SK-N-SH (cell line): Measurements from ENCODE around the gene LPIN1. TPM values are rescaled to one million over a fixed set of nuclear protein-coding genes. Genes with fewer than 3 reads are reported as not detected.

Experiments
- CTCF ChIA-PET: fragments of 300-600, 350-600 bp; formaldehyde crosslinking; extraction: SDS; loops from one replicate; lab custom pipeline; 2021; lab: Yijun Ruan, JAX
- POLR2A ChIA-PET: fragments of 350-600 bp; sonication (Branson Sonifier 250); formaldehyde crosslinking; extraction: SDS; loops from one replicate; lab custom pipeline; 2020; ENCODE audit warnings: antibody characterized with exemption, inconsistent platforms; lab: Yijun Ruan, JAX
- DNase-seq: peaks from one replicate; pipeline ENCODE4 v3.0.0; 2012
- H2AFZ ChIP-seq: fragments of 200-600 bp; sonication (generic); 2 replicates; pipeline ENCODE4 v1.8.1; 2016; ENCODE audit warnings: antibody characterized with exemption, mild to moderate bottlenecking, low read depth
- H3F3A ChIP-seq: fragments of 200-600 bp; sonication (generic); replicated peaks from 2 replicates; pipeline ENCODE3; 2016; ENCODE audit warnings: antibody characterized with exemption, mild to moderate bottlenecking; ENCODE audit not compliant: insufficient read depth
- H3K27ac ChIP-seq, 2 experiments: fragments of 200-500 bp in 1 of 2; fragments of 200-600 bp in 1 of 2; sonication (Bioruptor generic) in 1 of 2; sonication (generic), shearing (Covaris generic) in 1 of 2; 2 replicates each; pipeline versions ENCODE4 v1.5.1 to v1.6.1; 2014 to 2016; ENCODE audit warnings: low read depth in 2 of 2, inconsistent platforms in 1 of 2, low read length in 1 of 2, mild to moderate bottlenecking in 1 of 2, mixed read lengths in 1 of 2
- H3K27me3 ChIP-seq: fragments of 200-600 bp; sonication (generic), shearing (Covaris generic); 2 replicates; pipeline ENCODE4 v1.6.1; 2016; ENCODE audit warnings: mixed run types; ENCODE audit not compliant: insufficient read depth
- H3K36me3 ChIP-seq, 2 experiments: fragments of 200-500 bp in 1 of 2; fragments of 200-600 bp in 1 of 2; sonication (Bioruptor generic) in 1 of 2; sonication (generic) in 1 of 2; replicated peaks in 1 of 2; 2 replicates each; pipeline versions ENCODE3 to v1.5.1; 2014 to 2016; ENCODE audit warnings: low read length in 1 of 2, mild to moderate bottlenecking in 1 of 2; ENCODE audit not compliant: insufficient read depth in 2 of 2, control insufficient read depth in 1 of 2
- H3K4me1 ChIP-seq, 2 experiments: fragments of 200-500 bp in 1 of 2; fragments of 200-600 bp in 1 of 2; sonication (Bioruptor generic) in 1 of 2; sonication (generic), shearing (Covaris generic) in 1 of 2; 2 replicates each; pipeline versions ENCODE4 v1.5.1 to v1.6.1; 2014 to 2016; ENCODE audit warnings: low read depth in 1 of 2, low read length in 1 of 2, mixed run types in 1 of 2; ENCODE audit not compliant: insufficient read depth in 2 of 2, control insufficient read depth in 1 of 2
- H3K4me2 ChIP-seq: fragments of 200-600 bp; sonication (generic), shearing (Covaris generic); 2 replicates; pipeline ENCODE4 v1.6.1; 2017; ENCODE audit warnings: mixed run types
- H3K4me3 ChIP-seq, 2 experiments: fragments of 200-500 bp in 1 of 2; fragments of 200-600 bp in 1 of 2; sonication (Bioruptor generic) in 1 of 2; sonication (generic), shearing (Covaris generic) in 1 of 2; 2 replicates each; pipeline versions ENCODE4 v1.5.1 to v1.8.1; 2014 to 2016; ENCODE audit warnings: low read depth in 2 of 2, inconsistent platforms in 1 of 2, low read length in 1 of 2, mild to moderate bottlenecking in 1 of 2, mixed read lengths in 1 of 2, moderate library complexity in 1 of 2
- H3K79me2 ChIP-seq: fragments of 200-600 bp; sonication (generic); 2 replicates; pipeline ENCODE4 v1.8.1; 2017; ENCODE audit warnings: mild to moderate bottlenecking; ENCODE audit not compliant: insufficient read depth
- H3K9ac ChIP-seq: fragments of 200-600 bp; sonication (generic); 2 replicates; pipeline ENCODE4 v1.6.1; 2017; ENCODE audit warnings: mixed run types
- H3K9me2 ChIP-seq: fragments of 200-600 bp; sonication (generic); 2 replicates; pipeline ENCODE4 v1.6.1; 2017; ENCODE audit warnings: mixed run types
- H3K9me3 ChIP-seq: fragments of 200-600 bp; sonication (generic); 2 replicates; pipeline ENCODE4 v1.6.1; 2017; ENCODE audit warnings: mixed run types, mild to moderate bottlenecking, moderate library complexity
- H4K20me1 ChIP-seq: fragments of 200-600 bp; sonication (generic); 2 replicates; pipeline ENCODE4 v1.6.1; 2017; ENCODE audit warnings: mild to moderate bottlenecking, mixed run types; ENCODE audit not compliant: insufficient read depth
- CHD2 ChIP-seq: fragments of 150-350 bp; IDR thresholded peaks from 2 replicates; pipeline ENCODE4 v1.6.1; 2018; ENCODE audit warnings: low read length; ENCODE audit not compliant: partially characterized antibody
- FOSL2 ChIP-seq: IDR thresholded peaks from 2 replicates; pipeline ENCODE4 v1.4.0; 2012; ENCODE audit warnings: low read depth, mild to moderate bottlenecking, moderate library complexity, borderline replicate concordance
- FOXJ3 ChIP-seq: sonication (generic); formaldehyde crosslinking; IDR thresholded peaks from 2 replicates; pipeline ENCODE4 v1.5.1; 2020; ENCODE audit warnings: mild to moderate bottlenecking, missing genetic modification reagents
- GABPA ChIP-seq: IDR thresholded peaks from 2 replicates; pipeline ENCODE4 v1.4.0; 2012; ENCODE audit warnings: low read depth, mild to moderate bottlenecking
- JUND ChIP-seq: IDR thresholded peaks from 2 replicates; pipeline ENCODE4 v1.4.0; 2012
- MEF2A ChIP-seq: IDR thresholded peaks from 2 replicates; pipeline ENCODE4 v1.4.0; 2012; ENCODE audit warnings: low read depth, borderline replicate concordance
- NFIC ChIP-seq: IDR thresholded peaks from 2 replicates; pipeline ENCODE4 v1.4.0; 2012; ENCODE audit warnings: borderline replicate concordance
- POLR2AphosphoS5 ChIP-seq: IDR thresholded peaks from 2 replicates; pipeline ENCODE4 v1.6.1; 2012; ENCODE audit warnings: low read depth, low read length
- RAD21 ChIP-seq: IDR thresholded peaks from 2 replicates; pipeline ENCODE4 v1.6.1; 2012; ENCODE audit warnings: mild to moderate bottlenecking, low read length
- RFX5 ChIP-seq: IDR thresholded peaks from 2 replicates; pipeline ENCODE4 v1.6.1; 2012; ENCODE audit warnings: mild to moderate bottlenecking, improper control_type of control experiment, low read length
- RXRA ChIP-seq: IDR thresholded peaks from 2 replicates; pipeline ENCODE4 v1.4.0; 2012; ENCODE audit warnings: low read depth, mild to moderate bottlenecking, borderline replicate concordance
- SIN3A ChIP-seq: IDR thresholded peaks from 2 replicates; pipeline ENCODE4 v1.6.1; 2012; ENCODE audit warnings: low read depth, mild to moderate bottlenecking, low read length, moderate library complexity, borderline replicate concordance
- SMC3 ChIP-seq: IDR thresholded peaks from 2 replicates; pipeline ENCODE4 v1.6.1; 2012; ENCODE audit warnings: low read depth, low read length, improper control_type of control experiment
- TAF1 ChIP-seq: IDR thresholded peaks from 2 replicates; pipeline ENCODE4 v1.6.1; 2012; ENCODE audit warnings: low read depth, mild to moderate bottlenecking, low read length, moderate library complexity, borderline replicate concordance
- TEAD4 ChIP-seq: IDR thresholded peaks from 2 replicates; pipeline ENCODE4 v1.4.0; 2012; ENCODE audit warnings: mild to moderate bottlenecking, borderline replicate concordance; ENCODE audit not compliant: insufficient read depth
- YY1 ChIP-seq: IDR thresholded peaks from 2 replicates; pipeline ENCODE4 v1.4.0; 2012; ENCODE audit warnings: low read depth, mild to moderate bottlenecking
- WGBS: methylation state at CpG from one replicate; pipeline ENCODE4 v1.1.6; 2017; ENCODE audit warnings: low lambda C conversion rate; 5-methylcytosine and 5-hydroxymethylcytosine counted together
- polyA plus RNA-seq, 3 experiments: library from polyadenylated mRNA; depleted of rRNA; stranded (reverse); fragments of >200 nt; gene quantifications; 2 replicates each; pipeline ENCODE4 v1.2.3, GENCODE V29; 2012
- TF ChIP-seq, protein P1 (sequence below): IDR thresholded peaks from 2 replicates; pipeline ENCODE4 v1.4.0; 2012; ENCODE audit warnings: low read depth, borderline replicate concordance
- TF ChIP-seq, protein P2 (sequence below): fragments of 150-350 bp; IDR thresholded peaks from 2 replicates; pipeline ENCODE4 v1.6.1; 2017; ENCODE audit warnings: antibody characterized with exemption, low read length, low read depth, borderline replicate concordance
- TF ChIP-seq, protein P3 (sequence below): IDR thresholded peaks from 2 replicates; pipeline ENCODE4 v1.4.0; 2012; ENCODE audit warnings: low read depth, borderline replicate concordance
- TF ChIP-seq, protein P4 (sequence below): IDR thresholded peaks from 2 replicates; pipeline ENCODE4; 2012
- TF ChIP-seq, protein P5 (sequence below): fragments of 150-350 bp; IDR thresholded peaks from 2 replicates; pipeline ENCODE4 v1.6.1; 2016; ENCODE audit warnings: mild to moderate bottlenecking, low read depth, low read length

LPIN1 gene
- polyA plus RNA-seq, 1 of the 3 experiments (the other 2 are of a cell fraction), result 22.1 TPM

DNA sequence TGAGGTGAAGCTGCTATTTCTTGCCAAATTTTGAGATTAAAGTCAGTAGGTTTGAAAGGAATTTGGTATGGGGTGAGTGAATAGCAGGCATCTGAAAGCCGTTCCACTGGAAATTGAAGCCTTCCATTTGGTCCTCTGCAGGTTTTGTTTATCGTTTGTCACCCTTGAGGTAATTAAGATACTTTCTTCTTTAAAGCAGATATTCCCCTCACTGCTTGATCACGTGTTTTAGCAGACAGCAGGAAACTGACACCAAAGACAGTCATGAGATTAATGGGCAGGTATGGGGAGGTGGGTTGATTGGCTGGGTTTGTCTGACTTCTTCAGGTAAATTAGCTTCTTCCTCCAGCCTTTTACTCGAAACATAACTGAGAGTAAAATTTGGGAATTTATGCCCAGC, 10.7 kb downstream of the LPIN1 start:
- Histone ChIP-seq H3K27ac (no peak overlapping the region), H4K20me1 (peaks cover 32% of the 10 kb centered on the region), H3K4me1 (peaks cover 17 to 26% of the 10 kb centered on the region in 2 experiments), H3K4me3 (no peak overlapping the region), H3K9me2 (no peaks in the 10 kb centered on the region), H3K4me2 (no peak overlapping the region), H3K9me3 (no peaks in the 10 kb centered on the region), H3K9ac (no peak overlapping the region), H3K36me3 (peaks cover 7 to 8% of the 10 kb centered on the region in 2 experiments), H3K79me2 (peaks cover 55% of the 10 kb centered on the region), H2AFZ (no peak overlapping the region), H3K27me3 (no peaks in the 10 kb centered on the region), H3F3A (no peaks in the 10 kb centered on the region)
- POLR2A ChIA-PET, result interaction anchor here (1.4 kb wide), 1 partner anchor 10 kb away, joined by 5 read pairs; no protein-coding TSS in a partner anchor
- TF ChIP-seq FOSL2, result no peak
- no peak for TF ChIP-seq RAD21
- TF ChIP-seq, protein P1, sequence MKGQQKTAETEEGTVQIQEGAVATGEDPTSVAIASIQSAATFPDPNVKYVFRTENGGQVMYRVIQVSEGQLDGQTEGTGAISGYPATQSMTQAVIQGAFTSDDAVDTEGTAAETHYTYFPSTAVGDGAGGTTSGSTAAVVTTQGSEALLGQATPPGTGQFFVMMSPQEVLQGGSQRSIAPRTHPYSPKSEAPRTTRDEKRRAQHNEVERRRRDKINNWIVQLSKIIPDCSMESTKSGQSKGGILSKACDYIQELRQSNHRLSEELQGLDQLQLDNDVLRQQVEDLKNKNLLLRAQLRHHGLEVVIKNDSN, result no peak
- no peak for TF ChIP-seq POLR2AphosphoS5
- TF ChIP-seq YY1, result no peak
- TF ChIP-seq CHD2, result no peak
- TF ChIP-seq MEF2A, result no peak
- no peak for TF ChIP-seq SMC3
- no peak for TF ChIP-seq GABPA
- no peak for TF ChIP-seq FOXJ3 (CRISPR knock-in tag)
- no peak for TF ChIP-seq RFX5
- CTCF ChIA-PET, result interaction anchor here (0.7 to 32.6 kb wide), 11 partner anchors 10 to 279 kb away, joined by 3 to 873 read pairs (median 4); partner anchors contain the start of gene LPIN1
- WGBS, result 92% methylated on average over 4 of the region's 4 CpGs
- DNase-seq, result no peak

DNA sequence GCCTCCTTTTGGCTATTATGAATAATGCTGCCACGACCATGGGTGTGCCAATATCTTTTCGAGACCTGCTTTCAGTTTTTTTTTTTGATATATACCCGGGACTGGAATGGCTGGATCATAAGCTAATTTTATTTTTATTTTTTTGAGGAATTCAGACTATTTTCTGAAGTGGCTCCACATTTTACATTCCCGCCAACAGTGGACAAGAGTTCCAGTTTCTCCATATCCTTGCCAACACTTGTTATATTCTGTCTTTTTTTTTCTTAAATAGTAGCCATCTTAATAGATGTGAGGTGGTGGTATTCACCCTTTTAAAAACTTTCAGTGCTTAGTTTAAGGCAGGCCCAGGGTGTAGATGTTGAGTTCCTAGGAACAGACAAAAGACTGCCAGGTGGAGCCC, 11.8 kb downstream of the LPIN1 start:
- no peak for DNase-seq
- Histone ChIP-seq H2AFZ (no peak overlapping the region), H3K9me2 (no peaks in the 10 kb centered on the region), H3K4me3 (no peak overlapping the region), H3K27ac (no peak overlapping the region), H3K4me1 (peaks cover 15 to 25% of the 10 kb centered on the region in 2 experiments), H3K79me2 (peaks cover 47% of the 10 kb centered on the region), H3K27me3 (no peaks in the 10 kb centered on the region), H3K9me3 (no peaks in the 10 kb centered on the region), H3F3A (no peaks in the 10 kb centered on the region), H3K9ac (no peak overlapping the region), H3K4me2 (no peak overlapping the region), H4K20me1 (peaks cover 25% of the 10 kb centered on the region), H3K36me3 (peaks cover 7 to 16% of the 10 kb centered on the region in 2 experiments)
- TF ChIP-seq, protein P2, sequence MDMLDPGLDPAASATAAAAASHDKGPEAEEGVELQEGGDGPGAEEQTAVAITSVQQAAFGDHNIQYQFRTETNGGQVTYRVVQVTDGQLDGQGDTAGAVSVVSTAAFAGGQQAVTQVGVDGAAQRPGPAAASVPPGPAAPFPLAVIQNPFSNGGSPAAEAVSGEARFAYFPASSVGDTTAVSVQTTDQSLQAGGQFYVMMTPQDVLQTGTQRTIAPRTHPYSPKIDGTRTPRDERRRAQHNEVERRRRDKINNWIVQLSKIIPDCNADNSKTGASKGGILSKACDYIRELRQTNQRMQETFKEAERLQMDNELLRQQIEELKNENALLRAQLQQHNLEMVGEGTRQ, result no peak
- TF ChIP-seq, protein P3, sequence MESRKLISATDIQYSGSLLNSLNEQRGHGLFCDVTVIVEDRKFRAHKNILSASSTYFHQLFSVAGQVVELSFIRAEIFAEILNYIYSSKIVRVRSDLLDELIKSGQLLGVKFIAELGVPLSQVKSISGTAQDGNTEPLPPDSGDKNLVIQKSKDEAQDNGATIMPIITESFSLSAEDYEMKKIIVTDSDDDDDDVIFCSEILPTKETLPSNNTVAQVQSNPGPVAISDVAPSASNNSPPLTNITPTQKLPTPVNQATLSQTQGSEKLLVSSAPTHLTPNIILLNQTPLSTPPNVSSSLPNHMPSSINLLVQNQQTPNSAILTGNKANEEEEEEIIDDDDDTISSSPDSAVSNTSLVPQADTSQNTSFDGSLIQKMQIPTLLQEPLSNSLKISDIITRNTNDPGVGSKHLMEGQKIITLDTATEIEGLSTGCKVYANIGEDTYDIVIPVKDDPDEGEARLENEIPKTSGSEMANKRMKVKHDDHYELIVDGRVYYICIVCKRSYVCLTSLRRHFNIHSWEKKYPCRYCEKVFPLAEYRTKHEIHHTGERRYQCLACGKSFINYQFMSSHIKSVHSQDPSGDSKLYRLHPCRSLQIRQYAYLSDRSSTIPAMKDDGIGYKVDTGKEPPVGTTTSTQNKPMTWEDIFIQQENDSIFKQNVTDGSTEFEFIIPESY, result no peak
- TF ChIP-seq, protein P4, sequence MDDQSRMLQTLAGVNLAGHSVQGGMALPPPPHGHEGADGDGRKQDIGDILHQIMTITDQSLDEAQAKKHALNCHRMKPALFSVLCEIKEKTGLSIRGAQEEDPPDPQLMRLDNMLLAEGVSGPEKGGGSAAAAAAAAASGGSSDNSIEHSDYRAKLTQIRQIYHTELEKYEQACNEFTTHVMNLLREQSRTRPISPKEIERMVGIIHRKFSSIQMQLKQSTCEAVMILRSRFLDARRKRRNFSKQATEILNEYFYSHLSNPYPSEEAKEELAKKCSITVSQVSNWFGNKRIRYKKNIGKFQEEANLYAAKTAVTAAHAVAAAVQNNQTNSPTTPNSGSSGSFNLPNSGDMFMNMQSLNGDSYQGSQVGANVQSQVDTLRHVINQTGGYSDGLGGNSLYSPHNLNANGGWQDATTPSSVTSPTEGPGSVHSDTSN, result no peak
- no peak for TF ChIP-seq SIN3A
- no peak for TF ChIP-seq TEAD4
- TF ChIP-seq JUND, result no peak
- TF ChIP-seq TAF1, result no peak
- no peak for TF ChIP-seq CHD2
- TF ChIP-seq RXRA, result no peak
- TF ChIP-seq, protein P5, sequence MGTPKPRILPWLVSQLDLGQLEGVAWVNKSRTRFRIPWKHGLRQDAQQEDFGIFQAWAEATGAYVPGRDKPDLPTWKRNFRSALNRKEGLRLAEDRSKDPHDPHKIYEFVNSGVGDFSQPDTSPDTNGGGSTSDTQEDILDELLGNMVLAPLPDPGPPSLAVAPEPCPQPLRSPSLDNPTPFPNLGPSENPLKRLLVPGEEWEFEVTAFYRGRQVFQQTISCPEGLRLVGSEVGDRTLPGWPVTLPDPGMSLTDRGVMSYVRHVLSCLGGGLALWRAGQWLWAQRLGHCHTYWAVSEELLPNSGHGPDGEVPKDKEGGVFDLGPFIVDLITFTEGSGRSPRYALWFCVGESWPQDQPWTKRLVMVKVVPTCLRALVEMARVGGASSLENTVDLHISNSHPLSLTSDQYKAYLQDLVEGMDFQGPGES, result no peak
- TF ChIP-seq RFX5, result no peak
- no peak for TF ChIP-seq SMC3
- TF ChIP-seq POLR2AphosphoS5, result no peak
- TF ChIP-seq NFIC, result no peak
- CTCF ChIA-PET, result interaction anchor here (1.1 to 32.6 kb wide), 11 partner anchors 9 to 68 kb away, joined by 3 to 873 read pairs (median 4); partner anchors contain the start of gene LPIN1
- WGBS, result 89% methylated on average over 4 of the region's 4 CpGs
- POLR2A ChIA-PET, result no interaction called here
